Esophagus (tissue), 2 donors: Measurements from ENCODE around the gene KLF6. TPM values are rescaled to one million over a fixed set of nuclear protein-coding genes. Genes with fewer than 3 reads are reported as not detected.
A peak's percentile ranks its signal among the peaks of the same experiment; 100 is the strongest.

Experiments
- H3K27ac ChIP-seq, 2 donors: one replicate each; pipeline ENCODE4 v1.5.1; 2013; ENCODE audit warnings: low read depth in 2 of 2, mild to moderate bottlenecking in 2 of 2, inconsistent platforms in 1 of 2, low read length in 1 of 2, moderate library complexity in 1 of 2
- H3K27me3 ChIP-seq, 2 donors: one replicate each; pipeline ENCODE4 v1.6.1; 2013; ENCODE audit warnings: low read length in 2 of 2, control low read depth in 1 of 2, mild to moderate bottlenecking in 1 of 2; ENCODE audit not compliant: insufficient read depth in 2 of 2, control insufficient read depth in 1 of 2
- H3K36me3 ChIP-seq, 2 donors: one replicate each; pipeline ENCODE4 v1.6.1; 2013; ENCODE audit warnings: low read length in 1 of 2; ENCODE audit not compliant: control insufficient read depth in 2 of 2, insufficient read depth in 2 of 2
- H3K4me1 ChIP-seq, 2 donors: one replicate each; pipeline ENCODE4 v1.6.1; 2013; ENCODE audit warnings: low read length in 1 of 2; ENCODE audit not compliant: control insufficient read depth in 2 of 2, insufficient read depth in 2 of 2
- H3K4me3 ChIP-seq, 2 donors: one replicate each; pipeline ENCODE4 v1.5.1; 2013; ENCODE audit warnings: low read length in 2 of 2, mild to moderate bottlenecking in 2 of 2, low read depth in 1 of 2, moderate library complexity in 1 of 2
- H3K9me3 ChIP-seq, 2 donors: one replicate each; pipeline ENCODE4 v1.6.1; 2013; ENCODE audit warnings: mild to moderate bottlenecking in 2 of 2, low read depth in 1 of 2, low read length in 1 of 2, moderate library complexity in 1 of 2; ENCODE audit not compliant: control insufficient read depth in 2 of 2, insufficient read depth in 1 of 2
- WGBS, 2 donors: extraction: QIAGEN DNeasy Blood & Tissue Kit; methylation state at CpG; one replicate each; pipeline ENCODE4 v1.1.7; 2013; 5-methylcytosine and 5-hydroxymethylcytosine counted together
- polyA plus RNA-seq, 2 donors: library from polyadenylated mRNA; stranded (reverse); fragments of 200-250 nt; gene quantifications; one replicate each; pipeline ENCODE4 v1.2.3, GENCODE V29; 2013
- donor health status: healthy with polysubstance abuse.
- donor health status: Bipolar disorder and iron deficiency.

The KLF6 gene
- polyA plus RNA-seq, 2 donors, result 41.6 to 44.7 TPM

DNA sequence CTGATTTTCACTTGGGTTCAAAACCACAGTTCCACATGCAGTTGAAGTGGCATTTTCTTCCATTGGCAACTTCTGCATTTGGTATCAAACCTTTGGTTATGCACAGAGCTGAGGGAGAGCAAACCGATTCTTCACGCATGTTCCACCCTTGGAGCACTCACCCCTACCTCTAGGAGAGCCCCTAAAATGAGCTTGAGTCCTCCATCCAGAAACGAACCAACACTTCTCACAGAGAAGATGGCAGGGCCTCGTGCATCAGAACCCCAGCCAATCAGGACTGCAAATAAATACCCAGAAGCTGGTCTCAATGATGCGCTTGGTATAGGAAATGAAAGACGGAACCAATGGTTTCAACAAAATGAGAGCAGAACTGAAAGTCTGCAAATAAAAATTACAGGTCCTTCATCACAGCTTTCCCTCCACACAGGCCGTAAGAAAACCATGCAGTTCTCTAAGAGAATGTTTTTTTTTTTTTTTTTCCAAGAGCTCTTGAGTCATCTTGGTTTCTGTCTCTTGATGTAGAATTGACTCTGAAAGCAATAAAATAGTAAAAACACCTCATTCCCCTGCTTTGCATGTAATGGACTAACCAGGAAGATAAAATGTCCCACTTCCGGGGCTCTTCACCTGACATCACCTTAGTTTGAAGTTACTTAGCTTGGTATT, 23.9 kb downstream of the KLF6 start:
- peaks cover 6 to 7% of the 10 kb centered on the region in 2 donors for H3K4me1 ChIP-seq
- peak overlapping the region; percentile 32 to 61 for H3K27ac ChIP-seq
- no peaks in the 10 kb centered on the region for H3K36me3 ChIP-seq
- WGBS, 2 donors, result 82 to 86% methylated on average over 8 of the region's 8 CpGs
- no peaks in the 10 kb centered on the region for H3K27me3 ChIP-seq
- H3K4me3 ChIP-seq, result no peak overlapping the region
- no peaks in the 10 kb centered on the region for H3K9me3 ChIP-seq

DNA sequence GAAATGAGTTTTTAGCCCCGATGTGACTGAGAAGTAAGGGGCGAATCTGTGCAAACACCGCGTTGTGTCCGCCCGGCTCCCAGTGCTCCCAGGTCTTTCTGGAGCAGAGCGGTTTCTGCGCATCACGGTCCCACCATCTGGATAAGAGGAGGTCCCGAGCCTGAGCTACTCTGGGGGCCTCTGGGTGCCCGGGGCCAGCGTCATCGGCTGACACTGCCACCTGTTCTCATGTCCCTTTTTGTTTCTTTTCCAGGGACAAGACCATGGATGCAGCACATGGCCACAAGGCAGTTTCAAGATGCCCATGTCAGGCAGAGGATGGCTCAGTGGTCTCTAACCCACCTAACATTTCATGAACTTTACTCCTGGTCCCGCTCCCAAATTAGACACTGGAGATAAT, 24.9 kb downstream of the KLF6 start:
- Histone ChIP-seq H3K4me1 (peaks cover 4 to 6% of the 10 kb centered on the region in 2 donors), H3K27ac (no peak overlapping the region), H3K27me3 (no peaks in the 10 kb centered on the region), H3K36me3 (no peaks in the 10 kb centered on the region), H3K9me3 (no peaks in the 10 kb centered on the region), H3K4me3 (no peak overlapping the region)
- WGBS, 2 donors, result 94 to 97% methylated on average over 14 of the region's 14 CpGs

DNA sequence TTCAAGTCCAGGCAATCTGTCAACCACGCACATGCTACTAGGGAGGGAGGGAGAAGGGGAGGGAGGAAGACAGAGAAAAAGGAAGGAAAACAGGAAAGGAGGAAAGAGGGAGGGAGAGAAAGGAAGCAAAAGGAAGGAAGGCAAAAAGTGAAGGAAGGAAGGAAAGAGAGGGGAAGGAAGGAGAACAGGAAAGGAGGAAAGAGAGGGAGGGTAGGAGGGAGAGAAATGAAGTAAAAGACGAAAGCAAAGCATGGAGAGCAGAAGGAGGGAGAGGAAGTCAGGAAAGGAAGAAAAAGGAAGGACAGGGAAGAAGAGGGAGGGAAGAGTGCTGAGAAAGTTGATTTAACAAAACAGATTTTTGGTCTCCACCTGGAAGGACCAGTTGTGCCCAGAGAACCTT, 25.6 kb downstream of the KLF6 start:
- H3K4me3 ChIP-seq, result no peak overlapping the region
- H3K4me1 ChIP-seq, result peaks cover 4 to 9% of the 10 kb centered on the region in 2 donors
- WGBS, 2 donors, result 85 to 91% methylated on average over 2 of the region's 2 CpGs
- no peaks in the 10 kb centered on the region for H3K36me3 ChIP-seq
- no peaks in the 10 kb centered on the region for H3K9me3 ChIP-seq
- no peak overlapping the region for H3K27ac ChIP-seq
- H3K27me3 ChIP-seq, result no peaks in the 10 kb centered on the region

DNA sequence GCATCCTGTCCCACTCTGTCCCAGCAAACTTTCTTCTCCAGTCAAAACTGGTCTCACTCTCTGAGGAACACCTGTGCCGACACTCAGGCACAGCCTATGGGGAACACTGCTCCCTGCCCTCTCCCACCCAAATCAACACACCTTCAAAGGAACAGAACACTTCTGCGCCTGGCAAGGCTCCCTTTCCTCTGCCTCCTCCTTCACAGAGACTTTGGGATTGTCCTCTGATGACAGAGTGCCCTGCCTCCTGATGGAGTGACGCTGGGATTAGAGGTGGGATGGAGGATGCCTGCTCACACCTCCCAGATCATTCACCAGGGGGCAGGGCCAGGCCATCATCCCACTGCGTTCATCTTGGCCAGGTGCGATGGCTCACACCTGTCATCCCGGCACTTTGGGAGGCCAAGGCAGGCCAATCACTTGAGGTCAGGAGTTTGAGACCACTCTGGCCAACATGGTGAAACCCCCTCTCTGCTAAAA, 26.5 kb downstream of the KLF6 start:
- H3K27me3 ChIP-seq, result no peaks in the 10 kb centered on the region
- H3K27ac ChIP-seq, result peak overlapping the region; percentile 80 to 86
- H3K4me3 ChIP-seq, result no peak overlapping the region
- peaks cover 4 to 9% of the 10 kb centered on the region in 2 donors for H3K4me1 ChIP-seq
- 77 to 81% methylated on average over 6 of the region's 6 CpGs for WGBS, 2 donors
- H3K36me3 ChIP-seq, result no peaks in the 10 kb centered on the region
- H3K9me3 ChIP-seq, result no peaks in the 10 kb centered on the region

DNA sequence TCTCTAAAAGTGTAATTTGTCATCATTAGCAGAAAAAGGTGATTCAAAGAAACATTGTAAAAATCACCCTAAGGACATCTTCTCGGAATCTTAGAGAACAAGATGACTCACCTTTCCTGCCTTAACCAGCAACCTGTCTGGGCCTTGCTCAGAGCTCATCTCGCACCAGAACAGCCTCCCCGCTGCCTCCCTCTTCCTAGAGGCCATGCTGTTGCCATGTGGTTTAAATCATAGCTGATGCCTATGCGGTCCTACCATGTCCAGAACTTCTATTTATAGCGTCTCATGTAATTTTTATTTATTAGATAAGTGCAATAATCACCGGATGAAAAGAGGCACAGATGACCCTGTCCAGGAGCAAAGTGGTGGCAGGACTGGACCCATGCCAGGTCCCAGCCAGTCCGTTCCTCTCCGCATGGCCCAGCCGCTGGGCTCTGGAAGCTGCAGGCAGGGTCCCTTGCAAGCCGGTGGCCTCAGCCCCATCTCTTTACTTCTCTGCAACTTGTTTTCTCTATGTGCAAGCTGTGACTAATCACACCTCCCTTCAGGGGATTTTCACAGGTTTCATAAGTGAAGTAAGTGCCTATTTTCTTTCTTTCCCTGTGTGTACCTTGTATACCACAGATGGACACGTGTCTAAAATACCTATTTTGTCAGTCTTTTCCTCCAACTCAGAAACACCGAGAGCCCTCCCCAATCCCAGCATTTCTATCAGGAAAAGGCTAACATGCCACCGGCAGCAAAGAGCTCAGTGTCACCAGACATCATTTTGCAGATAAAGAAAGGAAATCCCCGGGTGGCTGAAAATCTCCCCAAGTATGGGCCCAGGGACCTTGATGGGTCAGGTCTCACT, 27.1 kb downstream of the KLF6 start:
- no peaks in the 10 kb centered on the region for H3K36me3 ChIP-seq
- 46 to 47% methylated on average over 14 of the region's 14 CpGs for WGBS, 2 donors
- no peak overlapping the region for H3K4me3 ChIP-seq
- H3K27ac ChIP-seq, result peak overlapping the region; percentile 80 to 86
- no peaks in the 10 kb centered on the region for H3K27me3 ChIP-seq
- H3K4me1 ChIP-seq, result peaks cover 4 to 9% of the 10 kb centered on the region in 2 donors
- H3K9me3 ChIP-seq, result no peaks in the 10 kb centered on the region

DNA sequence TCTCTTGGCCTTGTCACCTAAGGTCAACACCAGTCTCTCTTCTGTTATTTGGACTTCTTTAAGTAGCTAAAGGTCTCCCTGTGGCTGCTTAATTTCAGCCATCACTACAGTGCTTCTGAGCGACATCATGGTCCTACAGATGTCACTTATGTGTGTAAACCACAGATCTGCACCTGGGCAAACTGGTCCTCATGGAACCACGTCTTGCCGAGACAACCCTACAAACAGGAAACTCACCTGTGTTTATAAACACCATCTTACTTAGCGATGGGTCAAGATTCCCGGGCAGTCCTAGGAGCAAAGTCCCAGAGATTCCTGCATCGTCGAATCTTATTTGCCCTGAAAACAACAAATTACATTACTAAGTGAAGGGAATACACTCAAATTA, 27.8 kb downstream of the KLF6 start:
- H3K9me3 ChIP-seq, result no peaks in the 10 kb centered on the region
- no peaks in the 10 kb centered on the region for H3K27me3 ChIP-seq
- H3K4me1 ChIP-seq, result peaks cover 4 to 9% of the 10 kb centered on the region in 2 donors
- no peak overlapping the region for H3K4me3 ChIP-seq
- 48 to 64% methylated on average over 7 of the region's 7 CpGs for WGBS, 2 donors
- no peaks in the 10 kb centered on the region for H3K36me3 ChIP-seq
- peak overlapping the region; percentile 80 to 86 for H3K27ac ChIP-seq

DNA sequence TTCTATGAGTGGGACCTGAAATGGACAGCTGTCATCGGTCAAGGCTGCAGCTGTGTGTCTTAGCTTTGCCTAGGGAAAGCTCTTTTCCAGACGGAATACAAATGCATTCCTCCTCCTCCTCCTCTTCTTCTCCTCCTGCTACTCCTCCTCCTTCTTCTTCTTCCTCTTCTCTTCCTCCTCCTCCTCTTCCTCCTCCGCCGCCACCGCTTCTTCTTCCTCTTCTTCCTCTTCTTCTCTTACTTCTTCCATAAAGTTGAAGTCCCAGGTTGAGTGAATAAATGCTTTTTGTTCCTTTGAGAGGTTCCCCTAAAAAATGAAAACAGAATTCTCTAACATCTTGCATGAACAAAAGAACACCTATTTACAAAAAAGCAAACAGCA, 28.7 kb downstream of the KLF6 start:
- no peaks in the 10 kb centered on the region for H3K9me3 ChIP-seq
- H3K4me3 ChIP-seq, result no peak overlapping the region
- H3K27me3 ChIP-seq, result no peaks in the 10 kb centered on the region
- H3K27ac ChIP-seq, result no peak overlapping the region
- WGBS, 2 donors, result 91 to 94% methylated on average over 5 of the region's 5 CpGs
- peaks cover 4 to 9% of the 10 kb centered on the region in 2 donors for H3K4me1 ChIP-seq
- H3K36me3 ChIP-seq, result no peaks in the 10 kb centered on the region

DNA sequence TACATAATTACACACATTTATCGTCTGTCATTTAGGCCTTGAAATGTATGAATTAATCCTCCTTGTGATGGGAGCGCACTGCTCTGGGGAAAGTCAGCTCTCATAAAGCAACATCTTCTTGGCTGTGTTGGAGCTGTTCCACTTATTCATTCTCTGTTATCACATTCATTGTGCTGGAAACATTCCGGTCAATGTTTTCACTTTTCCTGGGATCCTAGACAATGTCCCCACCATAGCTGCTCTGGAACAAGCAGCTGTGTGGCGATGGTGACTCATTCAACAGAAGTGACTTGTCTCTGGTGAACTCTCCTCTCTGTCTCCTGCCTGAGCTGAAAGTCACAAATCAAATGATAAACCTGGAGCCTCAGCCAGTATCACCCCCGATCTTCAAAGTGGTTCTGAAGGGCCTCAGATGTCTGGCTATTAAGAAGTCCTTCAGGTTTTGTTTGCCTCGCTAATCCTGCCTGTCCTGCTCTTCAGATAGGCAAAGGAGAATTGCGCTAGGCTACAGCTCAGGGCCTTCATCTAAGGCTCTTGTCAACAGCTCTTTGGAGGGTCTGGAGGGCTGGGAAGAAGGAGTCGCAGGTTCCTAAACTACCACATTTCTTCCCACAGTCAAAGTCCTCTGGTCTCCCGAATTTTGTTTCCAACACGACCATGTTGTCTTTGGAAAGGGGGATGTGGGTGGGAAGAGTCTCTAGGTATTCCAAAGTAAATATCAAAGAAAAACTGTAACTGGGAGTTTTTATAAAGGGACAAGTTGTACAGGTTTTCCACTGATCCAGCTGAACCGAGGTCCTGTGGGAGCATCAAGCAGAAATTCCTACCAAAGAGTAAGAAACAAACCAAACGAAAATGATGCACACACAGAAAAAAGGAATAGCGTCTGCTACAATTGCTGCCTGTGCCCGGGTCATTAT, 29.3 kb downstream of the KLF6 start:
- WGBS, 2 donors, result 83 to 89% methylated on average over 14 of the region's 14 CpGs
- Histone ChIP-seq H3K27ac (peak overlapping the region in 1 of 2 donors; percentile 61), H3K36me3 (no peaks in the 10 kb centered on the region), H3K4me3 (no peak overlapping the region), H3K9me3 (no peaks in the 10 kb centered on the region), H3K4me1 (peaks cover 4 to 9% of the 10 kb centered on the region in 2 donors), H3K27me3 (no peaks in the 10 kb centered on the region)

DNA sequence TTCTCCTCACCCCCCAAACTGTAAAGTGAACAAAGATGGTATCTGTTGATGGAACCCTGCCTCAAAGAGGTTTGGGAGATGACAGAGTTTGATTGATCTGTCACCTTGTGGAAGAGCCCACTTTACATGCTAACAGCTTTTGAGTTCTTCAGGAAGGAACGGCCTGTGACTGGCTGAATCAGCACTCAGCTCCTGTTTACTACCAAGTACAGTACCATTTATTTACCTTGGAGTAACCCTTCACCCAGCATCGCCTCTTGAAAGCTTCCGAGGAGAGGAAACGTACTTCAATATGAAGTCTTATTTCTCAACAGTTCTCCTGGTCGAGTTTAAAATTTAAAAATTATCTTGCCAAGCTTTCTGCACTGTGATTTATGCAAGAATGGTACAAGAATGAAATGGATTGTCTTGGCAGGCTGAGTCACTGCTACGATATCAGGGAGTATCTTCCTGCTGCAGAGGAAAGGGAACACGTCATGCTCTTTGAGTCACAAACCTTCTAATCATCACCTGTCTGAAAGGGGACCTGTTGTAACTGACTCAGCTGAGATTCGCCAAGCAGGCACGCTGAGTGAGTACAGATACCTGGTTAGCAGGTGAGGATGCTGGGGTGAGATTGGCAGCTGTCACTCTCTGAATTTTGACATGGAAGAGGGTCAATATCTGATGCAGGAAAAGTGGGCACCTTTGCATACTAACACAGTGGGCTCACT, 30.1 kb downstream of the KLF6 start:
- WGBS, 2 donors, result 44 to 46% methylated on average over 9 of the region's 9 CpGs
- H3K9me3 ChIP-seq, result no peaks in the 10 kb centered on the region
- peak overlapping the region; percentile 79 to 81 for H3K27ac ChIP-seq
- no peaks in the 10 kb centered on the region for H3K27me3 ChIP-seq
- H3K4me3 ChIP-seq, result no peak overlapping the region
- H3K36me3 ChIP-seq, result no peaks in the 10 kb centered on the region
- peaks cover 4 to 9% of the 10 kb centered on the region in 2 donors for H3K4me1 ChIP-seq
